H1 (cell line): Measurements from ENCODE around the gene KCNMA1.

Experiments used
- BCL11A ChIP-seq, 2 experiments: IDR thresholded peaks; one replicate each; pipeline ENCODE4 v1.6.1; 2011; ENCODE audit warnings: low read depth in 2 of 2, low read length in 2 of 2, mild to moderate bottlenecking in 2 of 2
- BRCA1 ChIP-seq: IDR thresholded peaks from 2 replicates; pipeline ENCODE4 v1.6.1; 2012; ENCODE audit warnings: low read depth, low read length, improper control_type of control experiment
- CHD2 ChIP-seq: IDR thresholded peaks from 2 replicates; pipeline ENCODE4 v1.6.1; 2012; ENCODE audit warnings: low read length, improper control_type of control experiment
- JUN ChIP-seq: IDR thresholded peaks from 2 replicates; pipeline ENCODE4 v1.6.1; 2011; ENCODE audit warnings: low read depth, mild to moderate bottlenecking, improper control_type of control experiment, low read length
- NRF1 ChIP-seq: IDR thresholded peaks from 2 replicates; pipeline ENCODE4 v1.6.1; 2011; ENCODE audit warnings: mild to moderate bottlenecking, low read depth, low read length, improper control_type of control experiment
- POLR2A ChIP-seq, 2 experiments: IDR thresholded peaks; 1 replicate in 1 of 2; 2 replicates in 1 of 2; pipeline ENCODE4 v1.6.1; 2011; ENCODE audit warnings: low read depth in 2 of 2, low read length in 2 of 2, mild to moderate bottlenecking in 2 of 2; ENCODE audit errors: control extremely low read depth in 1 of 2
- POLR2AphosphoS5 ChIP-seq: IDR thresholded peaks from 2 replicates; pipeline ENCODE4 v1.6.1; 2011; ENCODE audit warnings: low read depth, low read length
- SIX5 ChIP-seq: IDR thresholded peaks from 2 replicates; pipeline ENCODE4 v1.6.1; 2011; ENCODE audit warnings: mild to moderate bottlenecking, low read depth, low read length
- SP2 ChIP-seq: IDR thresholded peaks from 2 replicates; pipeline ENCODE4 v1.6.1; 2012; ENCODE audit warnings: mild to moderate bottlenecking, low read length, inconsistent platforms
- TBP ChIP-seq: IDR thresholded peaks from 2 replicates; pipeline ENCODE4 v1.6.1; 2011; ENCODE audit warnings: low read depth, low read length, improper control_type of control experiment
- TEAD4 ChIP-seq: IDR thresholded peaks from 2 replicates; pipeline ENCODE4 v1.6.1; 2012; ENCODE audit warnings: low read depth, low read length, inconsistent platforms, mixed read lengths
- TF ChIP-seq, protein P1 (sequence below), 3 experiments: IDR thresholded peaks; 1 replicate in 2 of 3; 2 replicates in 1 of 3; pipeline versions ENCODE4 v1.5.1 to v1.6.1; 2011; ENCODE audit warnings: low read length in 3 of 3, mild to moderate bottlenecking in 3 of 3, inconsistent platforms in 2 of 3, low read depth in 1 of 3, moderate library complexity in 1 of 3; ENCODE audit not compliant: insufficient read depth in 1 of 3; ENCODE audit errors: control extremely low read depth in 1 of 3

- TF ChIP-seq, protein P1, sequence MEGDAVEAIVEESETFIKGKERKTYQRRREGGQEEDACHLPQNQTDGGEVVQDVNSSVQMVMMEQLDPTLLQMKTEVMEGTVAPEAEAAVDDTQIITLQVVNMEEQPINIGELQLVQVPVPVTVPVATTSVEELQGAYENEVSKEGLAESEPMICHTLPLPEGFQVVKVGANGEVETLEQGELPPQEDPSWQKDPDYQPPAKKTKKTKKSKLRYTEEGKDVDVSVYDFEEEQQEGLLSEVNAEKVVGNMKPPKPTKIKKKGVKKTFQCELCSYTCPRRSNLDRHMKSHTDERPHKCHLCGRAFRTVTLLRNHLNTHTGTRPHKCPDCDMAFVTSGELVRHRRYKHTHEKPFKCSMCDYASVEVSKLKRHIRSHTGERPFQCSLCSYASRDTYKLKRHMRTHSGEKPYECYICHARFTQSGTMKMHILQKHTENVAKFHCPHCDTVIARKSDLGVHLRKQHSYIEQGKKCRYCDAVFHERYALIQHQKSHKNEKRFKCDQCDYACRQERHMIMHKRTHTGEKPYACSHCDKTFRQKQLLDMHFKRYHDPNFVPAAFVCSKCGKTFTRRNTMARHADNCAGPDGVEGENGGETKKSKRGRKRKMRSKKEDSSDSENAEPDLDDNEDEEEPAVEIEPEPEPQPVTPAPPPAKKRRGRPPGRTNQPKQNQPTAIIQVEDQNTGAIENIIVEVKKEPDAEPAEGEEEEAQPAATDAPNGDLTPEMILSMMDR (IDR thresholded peaks at IDR 0.05; ENCODE audit: control extremely low read depth in 1 of 3, insufficient read depth in 1 of 3, low read depth in 1 of 3, low read length in 3 of 3), result no peak
- no peak for TF ChIP-seq TEAD4
- no peak for TF ChIP-seq JUN
- no peak for TF ChIP-seq SP2
- no peak for TF ChIP-seq TBP
- no peak for TF ChIP-seq BRCA1
- no peak for TF ChIP-seq POLR2A (IDR thresholded peaks at IDR 0.05; ENCODE audit: control extremely low read depth in 1 of 2, low read depth in 2 of 2, low read length in 2 of 2)
- TF ChIP-seq BCL11A (IDR thresholded peaks at IDR 0.05; ENCODE audit: low read depth in 2 of 2, low read length in 2 of 2), result no peak
- TF ChIP-seq NRF1, result no peak
- no peak for TF ChIP-seq CHD2
- TF ChIP-seq SIX5, result no peak
- TF ChIP-seq POLR2AphosphoS5, result no peak
These were observed 41.6 kb upstream of the KCNMA1 start for GRCh38 chr10:77679217-77679616.
